ENCODE results near the gene ZBTB18.

DNA sequence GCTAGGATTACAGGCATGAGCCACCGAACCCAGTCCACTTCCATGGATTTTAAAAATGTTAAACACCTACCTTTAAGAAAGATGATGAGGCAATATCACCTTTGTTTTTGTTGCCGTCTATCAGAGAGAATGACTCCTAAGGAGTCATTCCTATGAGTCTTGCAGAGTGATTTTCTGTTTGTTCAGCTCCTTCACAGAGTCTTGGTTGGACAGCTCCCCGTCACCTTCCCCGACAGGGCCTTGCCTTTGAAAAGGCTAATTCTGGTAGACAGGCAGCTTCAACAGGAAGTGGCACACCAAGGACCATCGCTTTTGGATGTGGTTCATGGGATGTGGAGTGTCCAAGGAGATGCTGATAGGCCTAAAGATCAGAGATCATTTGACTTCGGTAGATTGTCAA is 17.5 kb downstream of the ZBTB18 start:
- no peak for TF ChIP-seq POLR2A (IDR thresholded peaks at IDR 0.05; ENCODE audit: low read depth, low read length)
- TF ChIP-seq POLR2AphosphoS5 (IDR thresholded peaks at IDR 0.05; ENCODE audit: low read depth, low read length): no peak
- TF ChIP-seq TAF1 (IDR thresholded peaks at IDR 0.05; ENCODE audit: borderline replicate concordance, low read depth, low read length): no peak

Measured in GM12892 (cell line).